Measurements from ENCODE around the gene KNCN. TPM values are rescaled to one million over a fixed set of nuclear protein-coding genes. Genes with fewer than 3 reads are reported as not detected.

The KNCN gene
- total RNA-seq, 1 experiment from 2014 or later = not detected

- TF ChIP-seq, protein P1, sequence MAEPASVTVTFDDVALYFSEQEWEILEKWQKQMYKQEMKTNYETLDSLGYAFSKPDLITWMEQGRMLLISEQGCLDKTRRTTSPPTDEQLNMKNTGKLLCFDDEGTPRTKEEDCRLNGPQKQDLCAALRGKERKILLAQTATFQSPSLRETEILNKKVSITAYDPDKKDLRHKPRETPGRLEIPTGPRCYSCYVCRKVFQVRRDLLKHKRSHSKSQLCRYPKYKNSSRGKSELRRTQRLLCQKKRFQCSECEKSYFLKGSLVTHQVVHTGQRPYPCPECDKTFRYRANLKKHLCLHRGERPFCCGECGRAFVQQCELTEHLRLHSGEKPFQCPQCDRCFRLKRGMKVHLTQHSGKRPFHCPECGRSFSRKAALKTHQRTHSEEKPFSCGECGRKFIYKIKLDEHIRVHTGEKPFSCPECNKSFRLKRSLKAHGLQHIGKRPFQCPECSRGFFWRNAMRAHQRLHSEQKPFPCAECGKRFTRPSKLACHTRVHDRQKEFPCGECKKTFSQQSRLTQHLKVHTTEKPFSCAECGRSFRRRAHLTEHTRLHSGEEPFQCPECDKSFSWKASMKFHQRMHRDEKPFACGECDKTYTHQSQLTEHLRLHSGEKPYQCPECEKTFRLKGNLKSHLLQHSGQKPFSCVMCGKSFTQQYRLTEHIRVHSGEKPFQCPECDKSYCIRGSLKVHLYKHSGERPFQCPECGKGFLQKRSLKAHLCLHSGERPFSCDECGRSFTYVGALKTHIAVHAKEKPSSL (CRISPR knock-in tag; conservative IDR thresholded peaks at IDR 0.05) = no peak
- TF ChIP-seq TP53 (CRISPR knock-in tag; IDR thresholded peaks at IDR 0.05) = no peak
- TF ChIP-seq ATF2 (CRISPR knock-in tag; IDR thresholded peaks at IDR 0.05; ENCODE audit: borderline replicate concordance, low read depth) = no peak
Observed at GRCh38 chr1:46529031-46529630, 22.3 kb downstream of the KNCN start (continued).

GRCh38 chr1:46528297-46528955 is 23.0 kb downstream of the KNCN start:
- ATAC-seq (peak; percentile 5; the same call in 1 of the 2 replicates), DNase-seq (ENCODE audit: low spot score) (no peak)
- POLR2A ChIA-PET = no interaction called here
- Mint-ChIP-seq H3K36me3 (no peaks in the 10 kb centered on the region), H3K9me3 (no peaks in the 10 kb centered on the region), H3K27me3 (ENCODE audit: low read depth) (peaks cover 94% of the 10 kb centered on the region), H3K27ac (no peak overlapping the region), H3K4me1 (peaks cover 54% of the 10 kb centered on the region), H3K4me3 (no peak overlapping the region)
- CTCF ChIA-PET = interaction anchor here (0.5 to 10.6 kb wide), 32 partner anchors 8 to 196 kb away, joined by 3 to 241 read pairs (median 5); partner anchors contain the start of genes DMBX1, KNCN and MKNK1
- TF ChIP-seq, protein P2, sequence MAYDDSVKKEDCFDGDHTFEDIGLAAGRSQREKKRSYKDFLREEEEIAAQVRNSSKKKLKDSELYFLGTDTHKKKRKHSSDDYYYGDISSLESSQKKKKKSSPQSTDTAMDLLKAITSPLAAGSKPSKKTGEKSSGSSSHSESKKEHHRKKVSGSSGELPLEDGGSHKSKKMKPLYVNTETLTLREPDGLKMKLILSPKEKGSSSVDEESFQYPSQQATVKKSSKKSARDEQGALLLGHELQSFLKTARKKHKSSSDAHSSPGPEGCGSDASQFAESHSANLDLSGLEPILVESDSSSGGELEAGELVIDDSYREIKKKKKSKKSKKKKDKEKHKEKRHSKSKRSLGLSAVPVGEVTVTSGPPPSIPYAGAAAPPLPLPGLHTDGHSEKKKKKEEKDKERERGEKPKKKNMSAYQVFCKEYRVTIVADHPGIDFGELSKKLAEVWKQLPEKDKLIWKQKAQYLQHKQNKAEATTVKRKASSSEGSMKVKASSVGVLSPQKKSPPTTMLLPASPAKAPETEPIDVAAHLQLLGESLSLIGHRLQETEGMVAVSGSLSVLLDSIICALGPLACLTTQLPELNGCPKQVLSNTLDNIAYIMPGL (CRISPR knock-in tag; IDR thresholded peaks at IDR 0.05) = no peak
- no peak for TF ChIP-seq TEAD4 (CRISPR knock-in tag; IDR thresholded peaks at IDR 0.05)

DNA sequence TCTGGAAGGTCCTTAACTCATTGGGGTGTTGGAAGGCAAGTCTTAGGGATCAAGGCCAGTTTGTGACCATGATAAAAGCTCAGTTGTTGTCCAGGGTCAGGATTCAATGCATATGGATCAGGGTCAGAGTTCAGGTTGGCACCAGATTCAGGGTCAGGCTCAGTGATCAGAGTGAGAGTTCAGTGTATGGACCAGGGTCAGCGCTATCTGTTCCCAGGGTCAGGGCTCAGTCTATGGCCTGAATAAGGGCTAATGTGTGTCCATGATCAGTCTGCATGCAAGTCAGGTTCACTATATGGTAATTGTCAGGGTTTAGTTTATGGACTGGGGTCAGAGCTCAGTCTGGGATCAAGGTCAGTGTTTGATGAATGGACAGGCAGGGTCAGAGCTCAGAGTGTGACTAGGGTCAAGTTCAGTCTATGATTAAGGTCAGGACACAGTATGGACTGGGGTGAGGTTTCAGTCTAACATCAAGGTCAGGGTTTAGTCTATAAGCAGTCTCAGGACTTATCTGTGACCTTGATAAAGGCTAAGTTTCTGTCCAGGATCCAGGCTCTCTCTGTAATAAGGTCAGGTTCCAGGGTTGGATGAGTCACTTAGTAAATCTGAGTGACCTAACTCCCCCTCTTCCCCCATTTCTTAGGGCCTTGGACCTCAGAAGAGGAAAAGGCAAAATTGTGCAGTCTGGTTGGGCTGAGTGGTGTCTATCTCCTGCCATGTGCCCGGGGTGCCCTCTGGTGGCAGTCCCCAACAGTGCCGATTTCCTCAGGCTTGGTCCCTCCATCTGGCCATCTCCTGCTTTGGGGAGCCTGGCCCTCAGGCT is 23.8 kb downstream of the KNCN start:
- Mint-ChIP-seq H3K4me1 (peaks cover 56% of the 10 kb centered on the region), H3K27ac (no peak overlapping the region), H3K9me3 (no peaks in the 10 kb centered on the region), H3K4me3 (no peak overlapping the region), H3K27me3 (ENCODE audit: low read depth) (peaks cover 97% of the 10 kb centered on the region), H3K36me3 (no peaks in the 10 kb centered on the region)
- DNase-seq (ENCODE audit: low spot score) (peak; percentile 91), ATAC-seq (peak; percentile 60)
- ChIA-PET POLR2A (interaction anchor here (1.3 to 1.5 kb wide), 2 partner anchors 38 to 40 kb away, joined by 3 to 10 read pairs; partner anchors contain the start of gene DMBX1), CTCF (interaction anchor here (0.9 to 10.6 kb wide), 31 partner anchors 7 to 195 kb away, joined by 3 to 241 read pairs (median 7); partner anchors contain the start of genes DMBX1, KNCN and MKNK1)
- TF ChIP-seq, protein P3, sequence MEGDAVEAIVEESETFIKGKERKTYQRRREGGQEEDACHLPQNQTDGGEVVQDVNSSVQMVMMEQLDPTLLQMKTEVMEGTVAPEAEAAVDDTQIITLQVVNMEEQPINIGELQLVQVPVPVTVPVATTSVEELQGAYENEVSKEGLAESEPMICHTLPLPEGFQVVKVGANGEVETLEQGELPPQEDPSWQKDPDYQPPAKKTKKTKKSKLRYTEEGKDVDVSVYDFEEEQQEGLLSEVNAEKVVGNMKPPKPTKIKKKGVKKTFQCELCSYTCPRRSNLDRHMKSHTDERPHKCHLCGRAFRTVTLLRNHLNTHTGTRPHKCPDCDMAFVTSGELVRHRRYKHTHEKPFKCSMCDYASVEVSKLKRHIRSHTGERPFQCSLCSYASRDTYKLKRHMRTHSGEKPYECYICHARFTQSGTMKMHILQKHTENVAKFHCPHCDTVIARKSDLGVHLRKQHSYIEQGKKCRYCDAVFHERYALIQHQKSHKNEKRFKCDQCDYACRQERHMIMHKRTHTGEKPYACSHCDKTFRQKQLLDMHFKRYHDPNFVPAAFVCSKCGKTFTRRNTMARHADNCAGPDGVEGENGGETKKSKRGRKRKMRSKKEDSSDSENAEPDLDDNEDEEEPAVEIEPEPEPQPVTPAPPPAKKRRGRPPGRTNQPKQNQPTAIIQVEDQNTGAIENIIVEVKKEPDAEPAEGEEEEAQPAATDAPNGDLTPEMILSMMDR (IDR thresholded peaks at IDR 0.05) = peak; percentile 75
- no peak for TF ChIP-seq MAX (CRISPR knock-in tag; IDR thresholded peaks at IDR 0.05)
- TF ChIP-seq IRF1 (CRISPR knock-in tag; IDR thresholded peaks at IDR 0.05) = no peak
- no peak for TF ChIP-seq ZNF121 (CRISPR knock-in tag; IDR thresholded peaks at IDR 0.05)
- TF ChIP-seq, protein P4, sequence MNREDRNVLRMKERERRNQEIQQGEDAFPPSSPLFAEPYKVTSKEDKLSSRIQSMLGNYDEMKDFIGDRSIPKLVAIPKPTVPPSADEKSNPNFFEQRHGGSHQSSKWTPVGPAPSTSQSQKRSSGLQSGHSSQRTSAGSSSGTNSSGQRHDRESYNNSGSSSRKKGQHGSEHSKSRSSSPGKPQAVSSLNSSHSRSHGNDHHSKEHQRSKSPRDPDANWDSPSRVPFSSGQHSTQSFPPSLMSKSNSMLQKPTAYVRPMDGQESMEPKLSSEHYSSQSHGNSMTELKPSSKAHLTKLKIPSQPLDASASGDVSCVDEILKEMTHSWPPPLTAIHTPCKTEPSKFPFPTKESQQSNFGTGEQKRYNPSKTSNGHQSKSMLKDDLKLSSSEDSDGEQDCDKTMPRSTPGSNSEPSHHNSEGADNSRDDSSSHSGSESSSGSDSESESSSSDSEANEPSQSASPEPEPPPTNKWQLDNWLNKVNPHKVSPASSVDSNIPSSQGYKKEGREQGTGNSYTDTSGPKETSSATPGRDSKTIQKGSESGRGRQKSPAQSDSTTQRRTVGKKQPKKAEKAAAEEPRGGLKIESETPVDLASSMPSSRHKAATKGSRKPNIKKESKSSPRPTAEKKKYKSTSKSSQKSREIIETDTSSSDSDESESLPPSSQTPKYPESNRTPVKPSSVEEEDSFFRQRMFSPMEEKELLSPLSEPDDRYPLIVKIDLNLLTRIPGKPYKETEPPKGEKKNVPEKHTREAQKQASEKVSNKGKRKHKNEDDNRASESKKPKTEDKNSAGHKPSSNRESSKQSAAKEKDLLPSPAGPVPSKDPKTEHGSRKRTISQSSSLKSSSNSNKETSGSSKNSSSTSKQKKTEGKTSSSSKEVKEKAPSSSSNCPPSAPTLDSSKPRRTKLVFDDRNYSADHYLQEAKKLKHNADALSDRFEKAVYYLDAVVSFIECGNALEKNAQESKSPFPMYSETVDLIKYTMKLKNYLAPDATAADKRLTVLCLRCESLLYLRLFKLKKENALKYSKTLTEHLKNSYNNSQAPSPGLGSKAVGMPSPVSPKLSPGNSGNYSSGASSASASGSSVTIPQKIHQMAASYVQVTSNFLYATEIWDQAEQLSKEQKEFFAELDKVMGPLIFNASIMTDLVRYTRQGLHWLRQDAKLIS (CRISPR knock-in tag; IDR thresholded peaks at IDR 0.05; ENCODE audit: borderline replicate concordance) = no peak

Data from WTC11 (cell line).